Measurements from ENCODE around the gene YWHAB. TPM values are rescaled to one million over a fixed set of nuclear protein-coding genes. Genes with fewer than 3 reads are reported as not detected.

YWHAB gene
- total RNA-seq, 1 experiment from 2014 or later = 118 TPM

GRCh38 chr20:44936510-44936909 lies 51.0 kb downstream of the YWHAB start:
- TF ChIP-seq EZH2 (IDR thresholded peaks at IDR 0.05; ENCODE audit: low read length, unreplicated experiment) (no peak), EZH2phosphoT487 (IDR thresholded peaks at IDR 0.05; ENCODE audit: borderline replicate concordance, low read length) (no peak)
- TF ChIP-seq, protein P1, sequence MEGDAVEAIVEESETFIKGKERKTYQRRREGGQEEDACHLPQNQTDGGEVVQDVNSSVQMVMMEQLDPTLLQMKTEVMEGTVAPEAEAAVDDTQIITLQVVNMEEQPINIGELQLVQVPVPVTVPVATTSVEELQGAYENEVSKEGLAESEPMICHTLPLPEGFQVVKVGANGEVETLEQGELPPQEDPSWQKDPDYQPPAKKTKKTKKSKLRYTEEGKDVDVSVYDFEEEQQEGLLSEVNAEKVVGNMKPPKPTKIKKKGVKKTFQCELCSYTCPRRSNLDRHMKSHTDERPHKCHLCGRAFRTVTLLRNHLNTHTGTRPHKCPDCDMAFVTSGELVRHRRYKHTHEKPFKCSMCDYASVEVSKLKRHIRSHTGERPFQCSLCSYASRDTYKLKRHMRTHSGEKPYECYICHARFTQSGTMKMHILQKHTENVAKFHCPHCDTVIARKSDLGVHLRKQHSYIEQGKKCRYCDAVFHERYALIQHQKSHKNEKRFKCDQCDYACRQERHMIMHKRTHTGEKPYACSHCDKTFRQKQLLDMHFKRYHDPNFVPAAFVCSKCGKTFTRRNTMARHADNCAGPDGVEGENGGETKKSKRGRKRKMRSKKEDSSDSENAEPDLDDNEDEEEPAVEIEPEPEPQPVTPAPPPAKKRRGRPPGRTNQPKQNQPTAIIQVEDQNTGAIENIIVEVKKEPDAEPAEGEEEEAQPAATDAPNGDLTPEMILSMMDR (conservative IDR thresholded peaks at IDR 0.05; ENCODE audit: low read depth, low read length) = no peak
- no peak overlapping the region for H3K27ac ChIP-seq (ENCODE audit: low read length)
- H4K20me1 ChIP-seq (ENCODE audit: low read length) = no peaks in the 10 kb centered on the region
- H3K27me3 ChIP-seq (ENCODE audit: low read length) = no peaks in the 10 kb centered on the region
- H3K79me2 ChIP-seq (ENCODE audit: low read length) = no peaks in the 10 kb centered on the region
- no peak overlapping the region for H3K4me3 ChIP-seq (ENCODE audit: low read length)
- ATAC-seq (no peak), DNase-seq (no peak)
- no peak overlapping the region for H3K9ac ChIP-seq (ENCODE audit: low read length)
- ChIA-PET POLR2A (ENCODE audit: unreplicated experiment) (no interaction called here), CTCF (no interaction called here)
- H3F3A ChIP-seq (ENCODE audit: low read length, unreplicated experiment) = no peaks in the 10 kb centered on the region
- H2AFZ ChIP-seq (ENCODE audit: low read length) = no peak overlapping the region
- no peak overlapping the region for H3K4me2 ChIP-seq (ENCODE audit: low read length)
- no peaks in the 10 kb centered on the region for H3K9me3 ChIP-seq (ENCODE audit: low read length)
- peaks cover 32% of the 10 kb centered on the region for H3K36me3 ChIP-seq (ENCODE audit: low read depth, low read length)
- no peaks in the 10 kb centered on the region for H3K4me1 ChIP-seq (ENCODE audit: insufficient read depth, low read length)
- H3K9me2 ChIP-seq (replicated peaks; ENCODE audit: low read length) = no peaks in the 10 kb centered on the region
- intact Hi-C loops (cut with micrococcal nuclease) = no loop called here
- no TSS peak for BruUV-seq (replicated peaks)

DNA sequence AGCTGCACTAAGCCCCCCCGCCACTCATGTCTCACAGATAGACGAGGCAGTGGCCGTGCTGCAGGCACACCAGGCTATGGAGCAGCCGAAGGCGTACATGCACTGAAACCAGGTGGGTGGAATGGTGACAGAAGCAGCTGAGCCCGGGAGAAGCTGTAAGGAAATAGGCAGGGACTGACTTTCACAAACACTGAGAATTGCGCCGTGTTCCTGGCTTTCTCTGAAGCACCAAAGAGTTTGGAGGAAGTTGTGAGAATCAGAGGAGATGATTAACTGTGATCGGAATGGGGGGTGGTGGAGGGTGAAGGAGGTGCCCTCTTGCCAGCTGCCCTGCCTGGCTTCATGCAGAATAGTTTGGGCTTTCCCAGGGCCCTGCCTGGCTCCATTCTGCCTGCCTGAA lies 53.1 kb downstream of the YWHAB start:
- Histone ChIP-seq H3K9me2 (replicated peaks; ENCODE audit: low read length) (no peaks in the 10 kb centered on the region), H3K4me2 (ENCODE audit: low read length) (no peak overlapping the region), H3K79me2 (ENCODE audit: low read length) (no peaks in the 10 kb centered on the region), H2AFZ (ENCODE audit: low read length) (no peak overlapping the region), H3K4me3 (ENCODE audit: low read length) (no peak overlapping the region), H3K9me3 (ENCODE audit: low read length) (no peaks in the 10 kb centered on the region), H3K36me3 (ENCODE audit: low read depth, low read length) (peaks cover 39% of the 10 kb centered on the region), H3K27ac (ENCODE audit: low read length) (no peak overlapping the region), H3K27me3 (ENCODE audit: low read length) (no peaks in the 10 kb centered on the region), H4K20me1 (ENCODE audit: low read length) (peaks cover 9% of the 10 kb centered on the region; the same call in 1 of the 2 replicates), H3K4me1 (ENCODE audit: insufficient read depth, low read length) (no peaks in the 10 kb centered on the region), H3F3A (ENCODE audit: low read length, unreplicated experiment) (no peaks in the 10 kb centered on the region), H3K9ac (ENCODE audit: low read length) (no peak overlapping the region)
- ChIA-PET POLR2A (ENCODE audit: unreplicated experiment) (no interaction called here), CTCF (interaction anchor here (1.0 kb wide), 1 partner anchor 27 kb away, joined by 3 read pairs; no protein-coding TSS in a partner anchor)
- BruUV-seq (replicated peaks) = no TSS peak
- intact Hi-C loops (cut with micrococcal nuclease) = no loop called here
- no peak for DNase-seq
- 0 out of 2 replicates have a peak, but pooled peaks have one; percentile 14 for ATAC-seq
- TF ChIP-seq EZH2 (IDR thresholded peaks at IDR 0.05; ENCODE audit: low read length, unreplicated experiment) = no peak
- TF ChIP-seq, protein P1 (conservative IDR thresholded peaks at IDR 0.05; ENCODE audit: low read depth, low read length) = no peak
- no peak for TF ChIP-seq EZH2phosphoT487 (IDR thresholded peaks at IDR 0.05; ENCODE audit: borderline replicate concordance, low read length)

DNA sequence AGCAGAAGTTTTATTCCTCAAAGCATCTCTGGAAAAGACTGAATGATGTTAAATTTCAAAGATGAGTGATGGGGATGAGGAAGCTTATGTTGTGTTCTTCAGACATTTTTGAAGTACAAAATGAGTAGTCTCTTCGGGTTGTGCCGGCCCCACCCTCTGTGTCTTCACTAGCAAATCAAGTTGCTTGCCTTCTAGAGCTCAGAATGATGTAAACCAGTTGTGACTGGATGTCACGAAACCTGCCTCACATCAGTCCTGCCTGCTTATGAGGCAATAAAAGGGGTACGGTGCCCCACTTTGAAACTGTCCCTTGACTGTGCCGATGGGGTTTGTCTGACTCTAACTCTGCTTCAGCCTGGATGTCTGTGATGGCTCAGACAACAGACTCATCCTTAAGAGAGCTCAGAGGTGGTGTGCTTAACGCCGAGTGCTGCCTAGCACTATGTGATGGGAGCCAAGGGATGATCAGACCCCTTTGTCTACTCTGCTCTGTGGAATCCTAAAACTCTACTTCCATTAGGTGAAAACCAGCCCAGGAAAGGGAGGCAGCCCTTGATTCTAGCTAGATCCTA lies 55.7 kb downstream of the YWHAB start:
- Histone ChIP-seq H3K4me3 (ENCODE audit: low read length) (no peak overlapping the region), H3F3A (ENCODE audit: low read length, unreplicated experiment) (no peaks in the 10 kb centered on the region), H3K27me3 (ENCODE audit: low read length) (no peaks in the 10 kb centered on the region), H4K20me1 (ENCODE audit: low read length) (peaks cover 11% of the 10 kb centered on the region; the same call in 1 of the 2 replicates), H3K9me3 (ENCODE audit: low read length) (no peaks in the 10 kb centered on the region), H3K9me2 (replicated peaks; ENCODE audit: low read length) (no peaks in the 10 kb centered on the region), H3K27ac (ENCODE audit: low read length) (no peak overlapping the region), H3K9ac (ENCODE audit: low read length) (no peak overlapping the region), H3K4me2 (ENCODE audit: low read length) (no peak overlapping the region), H2AFZ (ENCODE audit: low read length) (no peak overlapping the region), H3K4me1 (ENCODE audit: insufficient read depth, low read length) (no peaks in the 10 kb centered on the region), H3K79me2 (ENCODE audit: low read length) (no peaks in the 10 kb centered on the region), H3K36me3 (ENCODE audit: low read depth, low read length) (peaks cover 62% of the 10 kb centered on the region)
- no peak for DNase-seq
- TF ChIP-seq EZH2 (IDR thresholded peaks at IDR 0.05; ENCODE audit: low read length, unreplicated experiment) (no peak), EZH2phosphoT487 (IDR thresholded peaks at IDR 0.05; ENCODE audit: borderline replicate concordance, low read length) (no peak)
- TF ChIP-seq, protein P1 (conservative IDR thresholded peaks at IDR 0.05; ENCODE audit: low read depth, low read length) = no peak
- no peak for ATAC-seq
- intact Hi-C loops (cut with micrococcal nuclease) = no loop called here
- ChIA-PET CTCF (no interaction called here), POLR2A (ENCODE audit: unreplicated experiment) (interaction anchor here (0.6 kb wide), 1 partner anchor 257 kb away, joined by 25 read pairs; no protein-coding TSS in a partner anchor)
- BruUV-seq (replicated peaks) = no TSS peak
